Measurements from ENCODE around the gene PIAS4.
"Not testable (repeated sequence)": the region's sequence is repeated elsewhere in the genome, so short reads cannot be mapped to it uniquely, and the experiment has no call there.

The PIAS4 gene

DNA sequence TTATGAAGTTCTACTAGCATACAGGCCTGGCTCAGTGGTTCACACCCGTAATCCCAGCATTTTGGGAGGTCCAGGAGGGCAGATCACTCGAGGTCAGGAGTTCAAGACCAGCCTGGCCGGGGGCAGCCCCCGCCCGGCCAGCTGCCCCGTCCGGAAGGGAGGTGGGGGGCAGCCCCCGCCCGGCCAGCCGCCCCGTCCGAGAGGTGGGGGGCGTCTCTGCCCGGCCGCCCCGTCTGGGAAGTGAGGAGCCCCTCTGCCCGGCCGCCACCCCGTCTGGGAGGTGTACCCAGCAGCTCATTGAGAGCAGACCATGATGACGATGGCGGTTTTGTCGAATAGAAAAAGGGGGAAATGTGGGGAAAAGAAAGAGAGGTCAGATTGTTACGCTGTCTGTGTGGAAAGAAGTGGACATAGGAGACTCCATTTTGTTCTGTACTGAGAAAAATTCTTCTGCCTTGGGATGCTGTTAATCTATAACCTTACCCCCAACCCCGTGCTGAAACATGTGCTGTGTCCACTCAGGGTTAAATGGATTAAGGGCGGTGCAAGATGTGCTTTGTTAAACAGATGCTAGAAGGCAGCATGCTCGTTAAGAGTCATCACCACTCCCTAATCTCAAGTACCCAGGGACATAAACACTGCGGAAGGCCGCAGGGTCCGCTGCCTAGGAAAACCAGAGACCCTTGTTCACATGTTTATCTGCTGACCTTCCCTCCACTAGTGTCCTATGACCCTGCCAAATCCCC is 8.7 kb upstream of the PIAS4 start:
- not testable (repeated sequence) for DNase-seq (ENCODE audit: low read depth)

DNA sequence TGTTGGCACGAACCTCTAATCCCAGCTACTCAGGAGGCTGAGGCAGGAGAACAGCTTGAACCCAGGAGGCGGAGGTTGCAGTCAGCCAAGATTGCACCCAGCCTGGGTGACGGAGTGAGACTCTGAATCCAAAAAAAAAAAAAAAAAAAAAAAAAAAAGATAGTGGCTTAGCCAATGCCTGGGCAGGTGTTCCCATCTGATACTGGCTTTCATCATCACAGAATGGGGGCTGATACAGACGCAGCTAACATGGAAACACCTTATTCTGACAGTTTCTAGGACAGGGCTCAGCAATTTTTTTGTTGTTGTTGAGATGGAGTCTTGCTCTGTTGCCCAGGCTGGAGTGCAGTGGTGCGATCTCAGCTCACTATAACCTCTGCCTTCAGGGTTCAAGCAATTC is 6.7 kb upstream of the PIAS4 start:
- DNase-seq (ENCODE audit: low read depth) = not testable (repeated sequence)

DNA sequence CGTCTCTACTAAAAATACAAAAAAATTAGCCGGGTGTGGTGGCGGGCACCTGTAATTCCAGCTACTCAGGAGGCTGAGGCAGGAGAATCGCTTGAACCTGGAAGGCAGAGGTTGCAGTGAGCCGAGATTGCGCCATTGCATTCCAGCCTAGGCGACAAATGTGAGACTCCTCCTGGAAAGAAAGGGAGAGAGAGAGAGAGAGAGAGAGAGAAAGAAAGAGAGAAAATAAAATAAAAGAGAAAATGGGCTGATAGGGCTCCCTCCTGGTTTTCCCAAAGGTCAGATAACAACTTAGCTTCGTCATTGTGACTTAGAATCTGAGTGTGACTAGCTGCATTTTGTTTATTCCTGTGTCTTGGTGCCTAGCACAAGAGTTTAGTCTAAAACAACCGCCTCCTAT is 2.1 kb upstream of the PIAS4 start:
- not testable (repeated sequence) for DNase-seq (ENCODE audit: low read depth)

DNA sequence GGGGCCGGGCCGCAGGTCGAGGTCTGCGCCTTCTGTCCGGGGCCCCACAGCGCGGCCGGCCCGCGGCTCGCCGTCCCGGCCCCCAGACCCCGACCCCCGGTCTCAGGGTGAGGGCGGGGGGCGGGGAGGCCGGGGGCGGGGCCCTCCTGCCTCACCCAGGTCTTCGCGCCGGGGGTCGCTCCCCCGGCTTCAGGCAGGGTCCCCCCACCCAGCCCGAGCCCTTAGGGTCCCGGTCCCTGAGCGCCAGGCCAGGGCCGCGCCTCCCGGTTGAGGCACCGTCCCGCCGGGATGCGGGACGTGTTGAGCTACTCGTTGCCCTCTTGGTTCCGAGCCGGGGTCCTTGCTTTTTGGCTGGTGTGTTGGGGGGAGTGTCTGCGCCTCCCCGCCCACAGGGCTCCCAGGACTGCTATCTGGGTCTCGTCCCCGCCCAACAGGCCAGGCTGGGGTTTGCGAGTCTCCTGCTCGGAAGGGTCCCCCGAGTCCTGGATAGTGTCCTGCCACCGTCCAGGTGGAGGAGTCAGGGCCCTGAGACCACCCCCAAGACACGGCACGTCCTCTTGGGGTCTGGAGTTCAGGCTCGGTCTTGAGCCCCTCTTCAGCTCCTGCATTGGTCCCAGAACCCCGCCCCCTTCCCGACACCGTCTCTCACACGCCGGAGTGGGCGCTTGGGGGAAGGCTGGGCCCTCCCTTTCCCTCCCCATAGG is 452 bp downstream of the PIAS4 start:
- no peak for DNase-seq (ENCODE audit: low read depth)

DNA sequence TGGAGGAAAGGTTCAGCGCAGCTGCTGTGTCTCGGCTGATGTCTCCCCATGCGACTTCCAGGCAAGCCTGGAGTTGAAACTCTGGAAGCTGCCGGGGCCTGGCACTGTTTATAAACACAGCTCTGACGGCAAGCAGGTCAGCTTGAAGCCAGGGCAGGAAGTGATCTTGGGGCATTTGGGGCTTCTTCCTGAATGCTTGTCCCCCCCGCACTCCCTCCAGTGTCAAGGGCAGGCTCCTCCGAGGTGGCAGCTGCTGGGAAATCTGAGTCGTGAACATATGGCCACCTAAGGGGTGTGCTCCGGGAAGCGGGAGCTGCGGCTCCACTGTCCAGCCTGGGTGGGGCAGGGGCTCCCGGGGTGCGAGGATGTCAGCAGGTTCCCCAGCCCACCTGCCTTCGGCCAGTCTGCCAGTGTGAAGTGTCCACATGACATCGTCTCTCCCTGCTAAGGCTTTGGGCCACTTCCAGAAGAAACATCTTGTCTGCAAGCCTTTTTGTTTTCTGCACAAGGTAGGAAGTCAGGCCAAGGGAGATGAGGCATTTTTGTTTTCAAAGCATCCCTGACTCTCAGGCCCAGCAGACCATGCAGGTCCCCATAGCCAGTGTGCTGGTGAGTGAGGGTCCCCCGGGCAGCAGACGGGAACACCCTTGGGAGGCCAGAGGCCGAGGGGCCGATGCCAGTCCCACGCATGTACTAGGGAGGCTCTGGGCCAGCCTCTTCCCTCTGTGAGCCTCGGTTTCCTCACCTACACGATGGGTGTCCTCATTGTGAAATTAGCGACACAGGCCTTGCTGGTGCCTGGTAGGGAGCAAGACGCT is 2.7 kb downstream of the PIAS4 start:
- no peak for DNase-seq (ENCODE audit: low read depth)

DNA sequence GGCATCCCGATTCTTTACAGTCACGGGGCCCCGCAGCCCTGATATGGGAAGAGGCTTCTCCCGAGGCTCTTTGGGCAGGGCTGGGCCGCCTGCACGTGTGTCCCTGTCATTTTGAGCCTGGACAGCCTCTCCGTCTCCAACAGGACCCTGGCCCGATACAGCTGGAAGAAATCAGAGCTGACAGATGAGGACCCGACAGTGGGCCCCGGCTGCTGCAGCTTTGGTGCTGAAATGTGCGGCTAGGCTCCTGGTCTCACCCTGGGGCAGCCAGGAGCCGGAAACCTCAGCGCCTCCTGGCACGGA is 3.2 kb downstream of the PIAS4 start:
- no peak for DNase-seq (ENCODE audit: low read depth)

DNA sequence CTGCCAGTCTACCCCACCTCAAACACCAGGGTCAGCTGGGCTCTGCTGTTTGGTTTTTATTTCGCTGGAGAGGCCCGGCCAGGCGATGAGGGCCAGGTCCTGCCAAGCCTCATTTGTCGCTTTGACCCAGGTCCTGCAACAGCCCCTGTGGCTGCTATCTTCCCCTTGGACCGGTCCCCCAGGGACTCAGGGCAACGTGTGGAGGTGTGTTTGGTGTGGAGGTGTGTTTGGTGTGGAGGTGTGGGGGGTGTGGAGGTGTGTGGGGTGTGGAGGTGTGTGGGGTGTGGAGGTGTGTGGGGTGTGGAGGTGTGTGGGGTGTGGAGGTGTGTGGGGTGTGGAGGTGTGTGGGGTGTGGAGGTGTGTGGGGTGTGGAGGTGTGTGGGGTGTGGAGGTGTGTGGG is 3.9 kb downstream of the PIAS4 start:
- DNase-seq (ENCODE audit: low read depth) = not testable (repeated sequence)

DNA sequence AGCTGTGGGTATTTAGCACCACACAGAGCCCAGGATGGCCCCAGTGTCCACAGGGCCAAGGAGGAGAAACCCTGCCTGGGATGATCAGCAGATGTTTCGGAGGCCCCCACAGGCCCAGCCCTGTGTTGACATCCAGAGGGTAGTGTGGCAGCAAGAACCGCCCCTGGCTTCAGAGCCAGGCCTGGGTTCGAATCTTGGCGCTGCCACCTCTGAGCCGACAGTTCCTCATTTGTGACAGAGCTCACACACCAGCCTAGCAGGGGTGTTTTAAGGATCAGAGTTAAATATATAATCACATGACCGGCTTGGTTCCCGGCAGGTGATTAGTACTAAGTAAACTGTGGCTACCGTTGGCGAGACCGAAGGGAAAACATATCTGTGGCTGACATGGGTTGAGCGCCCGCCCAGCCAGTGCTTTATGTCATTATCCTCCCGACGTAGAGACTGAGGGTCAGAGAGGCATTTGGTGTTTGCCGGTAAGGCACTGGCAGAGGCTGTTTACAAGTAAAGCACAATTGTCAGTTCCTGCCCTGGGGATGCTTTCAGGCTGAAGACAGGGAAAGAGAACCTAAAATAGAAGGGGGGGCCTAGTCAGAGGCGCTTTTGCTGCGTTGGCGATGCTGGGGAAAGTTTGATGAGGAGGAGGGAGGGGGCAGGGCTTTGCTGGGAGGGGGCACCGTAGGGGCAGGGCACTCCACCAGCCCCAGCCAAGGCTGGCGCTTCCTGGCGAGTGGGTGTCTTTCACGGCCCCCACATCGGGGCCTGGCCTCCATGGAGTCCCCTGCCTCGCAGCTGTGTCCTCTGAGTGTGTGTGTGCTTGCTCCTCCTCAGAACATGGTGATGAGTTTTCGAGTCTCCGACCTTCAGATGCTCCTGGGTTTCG is 4.8 kb downstream of the PIAS4 start:
- DNase-seq (ENCODE audit: low read depth) = no peak

DNA sequence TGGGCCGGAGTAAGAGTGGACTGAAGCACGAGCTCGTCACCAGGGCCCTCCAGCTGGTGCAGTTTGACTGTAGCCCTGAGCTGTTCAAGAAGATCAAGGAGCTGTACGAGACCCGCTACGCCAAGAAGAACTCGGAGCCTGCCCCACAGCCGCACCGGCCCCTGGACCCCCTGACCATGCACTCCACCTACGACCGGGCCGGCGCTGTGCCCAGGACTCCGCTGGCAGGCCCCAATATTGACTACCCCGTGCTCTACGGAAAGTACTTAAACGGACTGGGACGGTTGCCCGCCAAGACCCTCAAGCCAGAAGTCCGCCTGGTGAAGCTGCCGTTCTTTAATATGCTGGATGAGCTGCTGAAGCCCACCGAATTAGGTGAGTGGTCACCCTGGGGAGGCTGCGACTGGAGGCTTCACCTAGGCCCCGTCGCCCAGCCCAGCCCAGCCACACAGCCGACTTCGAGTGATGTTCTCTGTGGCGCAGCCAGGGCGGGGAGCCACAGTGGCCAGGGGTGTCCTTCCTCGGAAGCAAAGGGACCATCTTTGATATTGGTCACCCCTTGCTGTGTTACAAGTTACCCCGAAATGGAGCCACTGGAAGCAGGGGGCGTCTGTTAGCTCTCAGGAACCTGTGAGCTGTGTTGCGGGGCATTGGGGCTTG is 5.6 kb downstream of the PIAS4 start:
- DNase-seq (ENCODE audit: low read depth) = no peak

DNA sequence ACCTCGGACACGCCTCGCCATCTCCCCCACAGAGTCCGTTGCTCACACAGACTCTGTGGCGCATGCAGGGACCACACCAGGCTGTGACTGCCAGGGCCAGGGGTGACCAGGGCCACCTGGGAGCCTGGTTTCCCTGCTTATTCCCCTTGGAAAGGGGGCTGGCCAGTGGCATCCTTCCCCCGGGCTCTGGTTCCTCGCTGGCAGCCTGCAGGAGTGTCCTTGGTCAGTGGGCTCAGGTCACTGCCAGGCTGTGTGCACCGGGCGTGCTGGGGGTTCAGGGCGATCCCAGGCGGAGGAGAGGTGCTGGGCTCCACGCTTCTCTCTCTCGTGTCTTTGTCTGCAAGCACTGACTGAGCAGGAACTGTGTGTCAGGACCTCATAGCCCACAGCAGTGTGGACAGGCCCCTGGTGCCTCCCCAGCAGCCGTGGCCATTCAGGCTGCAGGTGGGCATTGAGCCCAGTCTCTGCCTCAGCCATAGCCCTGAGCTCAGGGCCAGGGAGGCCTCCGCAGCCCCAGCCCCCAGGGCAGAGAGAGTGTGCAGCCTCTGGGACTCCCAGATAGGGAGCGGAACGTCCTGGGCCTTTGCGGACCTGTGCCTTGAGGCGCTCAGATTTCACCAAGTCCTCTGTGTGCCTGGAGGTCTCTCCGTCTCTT is 6.5 kb downstream of the PIAS4 start:
- DNase-seq (ENCODE audit: low read depth) = no peak

DNA sequence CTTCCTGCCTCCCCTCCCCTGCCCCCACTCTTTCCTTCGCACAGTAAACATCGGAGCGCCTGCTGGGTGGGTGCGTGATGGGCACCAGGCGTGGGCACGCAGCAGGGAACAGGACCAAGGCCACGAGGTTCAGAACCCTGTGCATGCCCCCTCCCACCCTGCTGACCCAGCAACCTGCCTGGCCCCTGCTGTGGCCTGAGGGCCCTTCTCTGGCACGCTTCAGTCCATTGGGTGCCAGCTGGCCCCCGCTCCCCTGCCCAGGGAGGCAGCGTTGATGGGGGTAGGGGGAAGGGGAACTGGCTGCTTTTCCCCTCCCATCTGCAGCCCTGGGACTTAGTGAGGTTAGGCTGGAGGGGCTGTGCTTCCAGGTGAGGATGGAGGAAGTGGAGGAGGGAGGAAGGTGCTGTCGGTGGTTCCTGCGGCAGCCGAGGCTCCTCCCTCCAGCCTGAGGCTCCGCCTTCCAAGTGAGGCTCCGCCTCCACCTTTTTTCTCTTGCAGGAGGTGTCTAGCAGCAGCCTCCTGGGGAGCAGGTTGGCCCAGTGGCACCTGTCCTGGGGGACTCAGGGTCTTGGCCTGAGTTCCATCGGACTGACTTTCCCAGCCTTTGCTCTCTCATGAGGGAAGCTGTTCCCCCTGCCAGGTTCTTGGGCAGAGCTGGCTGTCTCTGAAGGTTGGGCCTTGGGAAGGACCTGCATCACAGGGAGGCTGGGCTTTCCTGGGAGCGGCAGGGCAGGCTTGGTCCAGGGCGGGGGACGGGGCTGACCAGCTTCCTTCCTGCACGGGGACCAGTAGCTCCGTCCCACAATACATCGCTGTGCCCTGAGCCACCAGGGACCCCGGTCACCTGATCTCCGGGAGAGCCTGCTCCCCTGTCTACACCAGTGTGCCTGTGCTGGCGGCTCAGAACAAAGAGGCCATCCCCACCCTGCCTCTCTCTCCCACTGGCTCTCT is 7.3 kb downstream of the PIAS4 start:
- DNase-seq (ENCODE audit: low read depth) = no peak

DNA sequence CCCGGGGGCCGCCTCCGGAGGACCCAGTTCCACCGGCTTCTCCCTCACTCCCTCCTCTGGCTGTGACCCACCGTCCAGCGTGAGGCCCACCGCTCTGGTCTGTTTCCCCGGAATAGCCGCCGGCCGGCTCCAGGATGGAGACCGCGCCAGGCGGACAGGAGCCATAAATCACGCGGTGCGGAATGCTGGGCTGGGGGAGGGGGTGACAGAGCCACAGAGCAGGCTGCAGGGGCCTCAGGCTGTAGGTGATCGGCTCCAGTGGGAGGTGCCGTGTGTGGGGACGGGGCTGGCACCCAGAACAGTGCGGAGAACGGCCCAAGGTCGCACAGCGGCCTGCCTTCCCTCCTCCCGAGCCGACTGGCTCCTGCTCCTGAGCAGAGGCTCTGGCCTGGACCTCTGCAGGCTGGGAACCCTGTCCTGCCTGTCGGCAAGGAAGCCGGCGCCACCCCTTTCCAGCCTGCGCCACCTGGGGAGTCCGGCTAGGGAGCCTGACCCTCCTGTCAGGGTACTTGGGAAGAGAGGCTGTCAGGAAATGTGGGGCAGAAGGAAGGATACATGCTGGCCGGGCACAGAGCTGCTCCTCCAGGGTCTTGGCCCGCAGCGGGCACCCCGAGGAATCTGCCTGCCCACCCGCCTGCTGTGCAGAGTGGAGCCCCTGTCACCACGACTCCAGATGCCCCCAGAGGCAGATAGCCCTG is 8.3 kb downstream of the PIAS4 start:
- DNase-seq (ENCODE audit: low read depth) = no peak

DNA sequence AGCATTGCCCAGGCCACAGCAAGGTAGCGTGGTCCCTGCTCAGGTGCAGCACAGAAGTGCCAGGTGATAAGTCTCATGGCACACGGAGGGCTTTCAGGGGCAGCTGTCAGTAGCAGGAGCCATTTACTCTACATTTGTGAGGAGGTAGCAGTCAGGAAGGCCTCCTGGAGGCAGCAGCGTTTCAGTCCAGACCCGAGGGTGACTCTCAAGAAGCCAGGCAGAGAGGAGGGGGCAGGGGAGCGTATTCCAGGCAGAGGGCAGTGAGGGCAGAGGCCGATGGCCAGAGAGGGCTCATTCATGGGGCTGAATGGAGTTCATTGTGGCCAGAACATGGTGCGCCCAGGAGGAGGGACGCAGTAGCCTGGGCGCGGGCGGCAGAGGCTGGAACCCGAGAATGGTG is 8.9 kb downstream of the PIAS4 start:
- no peak for DNase-seq (ENCODE audit: low read depth)

DNA sequence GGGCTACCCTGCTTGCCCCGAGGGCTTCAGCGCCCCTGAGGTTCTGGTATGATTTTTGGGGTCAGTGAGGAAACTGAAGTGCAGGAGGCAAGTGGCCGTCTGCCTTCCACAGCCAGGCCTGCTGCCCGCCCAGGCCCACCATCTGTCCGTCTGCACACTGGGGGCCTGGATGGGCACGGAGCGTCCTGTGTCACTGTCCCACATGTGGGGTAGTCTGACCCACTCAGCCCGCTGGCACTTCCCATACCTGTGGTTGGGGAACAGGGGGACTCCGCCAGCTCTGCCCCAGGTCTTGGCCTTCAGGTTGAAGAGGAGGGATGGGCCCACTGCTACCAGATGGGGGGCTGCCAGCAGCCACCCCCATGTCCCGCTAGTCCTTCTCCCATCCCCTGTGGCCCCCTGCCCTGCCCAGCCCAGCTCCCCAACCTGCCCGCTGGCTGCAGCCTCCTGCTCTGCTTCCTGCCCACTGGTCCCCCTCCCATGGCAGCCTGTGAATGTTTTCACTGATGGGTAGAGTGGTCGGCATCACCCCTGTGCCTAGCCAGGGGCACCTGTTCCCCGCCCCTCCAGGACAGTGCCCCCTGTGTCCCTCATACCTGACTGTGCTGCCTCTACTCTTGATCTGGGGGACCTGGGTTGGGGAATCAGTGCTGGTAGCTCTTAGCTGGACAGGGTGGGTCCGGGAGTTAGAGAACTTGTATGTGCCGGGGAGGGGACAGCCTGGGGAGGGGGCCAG is 9.5 kb downstream of the PIAS4 start:
- DNase-seq (ENCODE audit: low read depth) = no peak

DNA sequence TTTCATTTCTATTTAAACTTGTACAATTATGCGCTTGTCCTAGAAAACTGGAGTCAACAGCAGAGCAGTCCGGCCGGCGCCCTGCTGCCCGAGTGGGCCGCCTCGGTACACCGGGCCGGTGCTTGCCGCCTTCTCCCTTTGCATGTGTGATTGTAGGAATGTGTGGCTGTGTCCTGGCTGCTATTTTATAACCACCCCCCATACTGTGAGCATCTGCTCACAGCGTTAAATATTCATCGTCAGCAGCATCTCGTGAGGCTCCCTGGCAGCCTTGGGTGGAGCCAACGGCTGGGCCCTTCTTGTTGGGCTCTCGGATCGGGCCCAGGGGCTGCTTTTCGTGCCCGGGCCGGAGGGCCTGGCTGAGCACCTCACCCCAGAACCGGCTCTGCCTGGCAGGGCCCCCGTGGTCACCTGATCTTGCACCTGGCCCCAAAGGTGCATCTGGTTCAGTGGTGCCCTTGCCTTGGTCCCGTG is 10.6 kb downstream of the PIAS4 start:
- no peak for DNase-seq (ENCODE audit: low read depth)

DNA sequence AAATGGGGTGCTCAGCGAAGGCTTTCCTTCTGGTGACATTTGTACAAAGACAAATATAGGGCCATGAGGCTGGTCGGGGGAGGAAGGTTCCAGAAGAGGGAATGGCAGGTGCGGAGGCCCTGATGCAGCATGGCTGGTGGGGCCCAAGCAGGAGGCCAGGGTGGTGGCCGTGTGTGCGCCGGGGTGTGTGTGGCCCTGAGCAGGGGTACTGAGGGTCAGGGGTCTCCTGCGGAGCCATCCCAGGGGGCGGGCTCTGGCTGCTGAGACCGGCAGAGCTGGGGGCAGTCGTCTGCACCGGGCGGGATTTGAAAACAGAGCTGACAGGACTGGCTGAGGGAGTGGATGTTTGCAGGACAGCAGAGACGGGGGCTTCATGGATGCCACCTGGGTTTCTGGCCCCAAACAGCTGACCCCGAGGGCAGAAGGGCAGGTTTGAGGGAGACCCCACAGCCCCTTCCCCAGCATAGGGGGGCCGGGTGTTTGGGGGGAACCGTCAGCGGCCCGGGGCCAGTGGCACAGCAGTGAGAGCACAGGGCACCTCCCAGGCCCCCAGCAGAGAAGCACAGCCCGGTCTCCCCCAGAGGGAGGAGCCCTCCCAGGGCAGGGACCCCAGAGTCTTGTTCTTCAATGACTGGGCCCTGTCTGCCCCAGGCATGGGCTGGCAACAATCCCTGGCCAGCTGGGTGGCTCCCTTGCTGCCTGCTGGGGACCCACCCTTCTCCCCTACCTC is 11.4 kb downstream of the PIAS4 start:
- DNase-seq (ENCODE audit: low read depth) = no peak

DNA sequence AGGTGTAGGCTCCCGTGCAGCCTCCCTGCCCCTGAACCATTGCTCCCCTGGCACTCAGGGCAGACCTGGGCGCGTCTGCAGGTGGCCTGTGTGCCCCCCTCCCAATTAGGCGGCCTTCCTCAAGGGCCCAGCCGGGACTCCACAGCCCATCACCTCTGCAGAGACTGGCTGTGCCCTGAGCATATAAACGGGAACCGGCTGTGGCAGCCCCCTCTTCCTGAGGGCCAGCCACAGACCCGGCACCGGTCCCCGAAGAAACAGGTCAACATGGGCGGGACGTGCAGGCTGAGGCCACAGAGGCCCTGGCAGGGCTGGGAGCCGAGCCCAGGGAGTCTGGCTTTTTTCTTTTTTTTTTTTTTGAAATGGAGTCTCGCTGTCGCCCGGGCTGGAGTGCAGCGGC is 12.0 kb downstream of the PIAS4 start:
- no peak for DNase-seq (ENCODE audit: low read depth)
